Activated CD8-positive, alpha-beta memory T cell treated with anti-CD3 and anti-CD28 coated beads, Interleukin-2, amount 50 U/mL, for 1 hour (primary cell): ENCODE measurements around the gene ARHGAP9.
"Not testable (repeated sequence)": the region's sequence is repeated elsewhere in the genome, so short reads cannot be mapped to it uniquely, and the experiment has no call there.

Source experiments
- DNase-seq: peaks from one replicate; pipeline ENCODE4 v3.0.0-alpha.2; 2020; ENCODE audit errors: extremely low read depth

Gene ARHGAP9

GRCh38 chr12:57458665-57459054 lies 21.0 kb downstream of the ARHGAP9 start:
- DNase-seq: no peak

- no peak for DNase-seq
These were observed 22.8 kb downstream of the ARHGAP9 start for GRCh38 chr12:57456737-57457490.

GRCh38 chr12:57456145-57456700 lies 23.4 kb downstream of the ARHGAP9 start:
- no peak for DNase-seq

- no peak for DNase-seq
These were observed 24.1 kb downstream of the ARHGAP9 start for GRCh38 chr12:57455374-57456144.

GRCh38 chr12:57454566-57455373 lies 24.9 kb downstream of the ARHGAP9 start, which contains the start of gene INHBE:
INHBE (plus strand) TSS chr12:57455307; CDS start chr12:57455537, 230 bp downstream.
- DNase-seq: no peak

- DNase-seq: no peak
These were observed 25.5 kb downstream of the ARHGAP9 start for GRCh38 chr12:57454213-57454565.

- no peak for DNase-seq
These were observed 26.6 kb downstream of the ARHGAP9 start for GRCh38 chr12:57452937-57453509.

- no peak for DNase-seq
These were observed 27.3 kb downstream of the ARHGAP9 start for GRCh38 chr12:57452181-57452936.

GRCh38 chr12:57451233-57451778 lies 28.4 kb downstream of the ARHGAP9 start:
- no peak for DNase-seq

GRCh38 chr12:57450057-57450456 lies 29.6 kb downstream of the ARHGAP9 start:
- no peak for DNase-seq

- DNase-seq: no peak
These were observed 30.3 kb downstream of the ARHGAP9 start for GRCh38 chr12:57449375-57449774.

- no peak for DNase-seq
These were observed 31.0 kb downstream of the ARHGAP9 start for GRCh38 chr12:57448669-57449068.

GRCh38 chr12:57446292-57446960 lies 33.2 kb downstream of the ARHGAP9 start:
- DNase-seq: no peak

- no peak for DNase-seq
These were observed 34.9 kb downstream of the ARHGAP9 start for GRCh38 chr12:57444744-57445143.

GRCh38 chr12:57444337-57444736 lies 35.3 kb downstream of the ARHGAP9 start:
- not testable (repeated sequence) for DNase-seq

GRCh38 chr12:57441846-57442427 lies 37.7 kb downstream of the ARHGAP9 start:
- DNase-seq: no peak

GRCh38 chr12:57441393-57441792 lies 38.3 kb downstream of the ARHGAP9 start:
- DNase-seq: not testable (repeated sequence)

GRCh38 chr12:57439762-57440266 lies 39.9 kb downstream of the ARHGAP9 start:
- no peak for DNase-seq

GRCh38 chr12:57438400-57438799 lies 41.3 kb downstream of the ARHGAP9 start:
- no peak for DNase-seq
